ENCODE results near the gene CEACAM7. TPM values are rescaled to one million over a fixed set of nuclear protein-coding genes. Genes with fewer than 3 reads are reported as not detected.
A peak's percentile ranks its signal among the peaks of the same experiment; 100 is the strongest.

The CEACAM7 gene
- total RNA-seq, 1 donor from 2014 or later: not detected

DNA sequence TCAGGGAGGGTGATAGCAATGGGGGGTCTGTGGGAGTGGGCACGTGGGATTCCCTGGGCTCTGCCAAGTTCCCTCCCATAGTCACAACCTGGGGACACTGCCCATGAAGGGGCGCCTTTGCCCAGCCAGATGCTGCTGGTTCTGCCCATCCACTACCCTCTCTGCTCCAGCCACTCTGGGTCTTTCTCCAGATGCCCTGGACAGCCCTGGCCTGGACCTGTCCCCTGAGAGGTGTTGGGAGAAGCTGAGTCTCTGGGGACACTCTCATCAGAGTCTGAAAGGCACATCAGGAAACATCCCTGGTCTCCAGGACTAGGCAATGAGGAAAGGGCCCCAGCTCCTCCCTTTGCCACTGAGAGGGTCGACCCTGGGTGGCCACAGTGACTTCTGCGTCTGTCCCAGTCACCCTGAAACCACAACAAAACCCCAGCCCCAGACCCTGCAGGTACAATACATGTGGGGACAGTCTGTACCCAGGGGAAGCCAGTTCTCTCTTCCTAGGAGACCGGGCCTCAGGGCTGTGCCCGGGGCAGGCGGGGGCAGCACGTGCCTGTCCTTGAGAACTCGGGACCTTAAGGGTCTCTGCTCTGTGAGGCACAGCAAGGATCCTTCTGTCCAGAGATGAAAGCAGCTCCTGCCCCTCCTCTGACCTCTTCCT, 9.3 kb upstream of the CEACAM7 start:
- peak; percentile 76 for DNase-seq (ENCODE audit: extremely low spot score, unreplicated experiment)
- no peaks in the 10 kb centered on the region for H3K36me3 Mint-ChIP-seq (ENCODE audit: unreplicated experiment)
- H3K4me1 Mint-ChIP-seq (ENCODE audit: unreplicated experiment): peaks cover 2% of the 10 kb centered on the region
- H3K4me3 Mint-ChIP-seq (ENCODE audit: unreplicated experiment): no peak overlapping the region
- H3K27ac Mint-ChIP-seq (ENCODE audit: unreplicated experiment): no peak overlapping the region
- TF ChIP-seq, protein P1, sequence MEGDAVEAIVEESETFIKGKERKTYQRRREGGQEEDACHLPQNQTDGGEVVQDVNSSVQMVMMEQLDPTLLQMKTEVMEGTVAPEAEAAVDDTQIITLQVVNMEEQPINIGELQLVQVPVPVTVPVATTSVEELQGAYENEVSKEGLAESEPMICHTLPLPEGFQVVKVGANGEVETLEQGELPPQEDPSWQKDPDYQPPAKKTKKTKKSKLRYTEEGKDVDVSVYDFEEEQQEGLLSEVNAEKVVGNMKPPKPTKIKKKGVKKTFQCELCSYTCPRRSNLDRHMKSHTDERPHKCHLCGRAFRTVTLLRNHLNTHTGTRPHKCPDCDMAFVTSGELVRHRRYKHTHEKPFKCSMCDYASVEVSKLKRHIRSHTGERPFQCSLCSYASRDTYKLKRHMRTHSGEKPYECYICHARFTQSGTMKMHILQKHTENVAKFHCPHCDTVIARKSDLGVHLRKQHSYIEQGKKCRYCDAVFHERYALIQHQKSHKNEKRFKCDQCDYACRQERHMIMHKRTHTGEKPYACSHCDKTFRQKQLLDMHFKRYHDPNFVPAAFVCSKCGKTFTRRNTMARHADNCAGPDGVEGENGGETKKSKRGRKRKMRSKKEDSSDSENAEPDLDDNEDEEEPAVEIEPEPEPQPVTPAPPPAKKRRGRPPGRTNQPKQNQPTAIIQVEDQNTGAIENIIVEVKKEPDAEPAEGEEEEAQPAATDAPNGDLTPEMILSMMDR (IDR thresholded peaks at IDR 0.05): no peak
- H3K27me3 Mint-ChIP-seq (ENCODE audit: unreplicated experiment): no peaks in the 10 kb centered on the region
- H3K9me3 Mint-ChIP-seq (ENCODE audit: unreplicated experiment): no peaks in the 10 kb centered on the region

DNA sequence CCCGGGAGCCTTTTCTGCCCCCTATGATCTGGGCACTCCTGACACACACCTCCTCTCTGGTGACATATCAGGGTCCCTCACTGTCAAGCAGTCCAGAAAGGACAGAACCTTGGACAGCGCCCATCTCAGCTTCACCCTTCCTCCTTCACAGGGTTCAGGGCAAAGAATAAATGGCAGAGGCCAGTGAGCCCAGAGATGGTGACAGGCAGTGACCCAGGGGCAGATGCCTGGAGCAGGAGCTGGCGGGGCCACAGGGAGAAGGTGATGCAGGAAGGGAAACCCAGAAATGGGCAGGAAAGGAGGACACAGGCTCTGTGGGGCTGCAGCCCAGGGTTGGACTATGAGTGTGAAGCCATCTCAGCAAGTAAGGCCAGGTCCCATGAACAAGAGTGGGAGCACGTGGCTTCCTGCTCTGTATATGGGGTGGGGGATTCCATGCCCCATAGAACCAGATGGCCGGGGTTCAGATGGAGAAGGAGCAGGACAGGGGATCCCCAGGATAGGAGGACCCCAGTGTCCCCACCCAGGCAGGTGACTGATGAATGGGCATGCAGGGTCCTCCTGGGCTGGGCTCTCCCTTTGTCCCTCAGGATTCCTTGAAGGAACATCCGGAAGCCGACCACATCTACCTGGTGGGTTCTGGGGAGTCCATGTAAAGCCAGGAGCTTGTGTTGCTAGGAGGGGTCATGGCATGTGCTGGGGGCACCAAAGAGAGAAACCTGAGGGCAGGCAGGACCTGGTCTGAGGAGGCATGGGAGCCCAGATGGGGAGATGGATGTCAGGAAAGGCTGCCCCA, 8.5 kb upstream of the CEACAM7 start:
- Mint-ChIP-seq H3K9me3 (ENCODE audit: unreplicated experiment) (no peaks in the 10 kb centered on the region), H3K27ac (ENCODE audit: unreplicated experiment) (no peak overlapping the region), H3K4me1 (ENCODE audit: unreplicated experiment) (peaks cover under 1% of the 10 kb centered on the region), H3K4me3 (ENCODE audit: unreplicated experiment) (no peak overlapping the region), H3K36me3 (ENCODE audit: unreplicated experiment) (no peaks in the 10 kb centered on the region), H3K27me3 (ENCODE audit: unreplicated experiment) (no peaks in the 10 kb centered on the region)
- DNase-seq (ENCODE audit: extremely low spot score, unreplicated experiment): peak; percentile 76
- TF ChIP-seq, protein P1 (IDR thresholded peaks at IDR 0.05): no peak

DNA sequence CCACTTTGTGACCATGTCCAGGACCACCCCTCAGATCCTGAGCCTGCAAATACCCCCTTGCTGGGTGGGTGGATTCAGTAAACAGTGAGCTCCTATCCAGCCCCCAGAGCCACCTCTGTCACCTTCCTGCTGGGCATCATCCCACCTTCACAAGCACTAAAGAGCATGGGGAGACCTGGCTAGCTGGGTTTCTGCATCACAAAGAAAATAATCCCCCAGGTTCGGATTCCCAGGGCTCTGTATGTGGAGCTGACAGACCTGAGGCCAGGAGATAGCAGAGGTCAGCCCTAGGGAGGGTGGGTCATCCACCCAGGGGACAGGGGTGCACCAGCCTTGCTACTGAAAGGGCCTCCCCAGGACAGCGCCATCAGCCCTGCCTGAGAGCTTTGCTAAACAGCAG, 7.7 kb upstream of the CEACAM7 start:
- H3K27me3 Mint-ChIP-seq (ENCODE audit: unreplicated experiment): no peaks in the 10 kb centered on the region

GRCh38 chr19:41694831-41695635, 7.0 kb upstream of the CEACAM7 start:
- H3K27ac Mint-ChIP-seq (ENCODE audit: unreplicated experiment): no peak overlapping the region
- DNase-seq (ENCODE audit: extremely low spot score, unreplicated experiment): peak; percentile 76
- H3K4me3 Mint-ChIP-seq (ENCODE audit: unreplicated experiment): no peak overlapping the region
- no peaks in the 10 kb centered on the region for H3K27me3 Mint-ChIP-seq (ENCODE audit: unreplicated experiment)
- no peaks in the 10 kb centered on the region for H3K9me3 Mint-ChIP-seq (ENCODE audit: unreplicated experiment)
- no peaks in the 10 kb centered on the region for H3K36me3 Mint-ChIP-seq (ENCODE audit: unreplicated experiment)
- no peaks in the 10 kb centered on the region for H3K4me1 Mint-ChIP-seq (ENCODE audit: unreplicated experiment)
- TF ChIP-seq, protein P1 (IDR thresholded peaks at IDR 0.05): no peak

More for the DNA sequence above, 7.7 kb upstream of the CEACAM7 start:
- no peaks in the 10 kb centered on the region for H3K9me3 Mint-ChIP-seq (ENCODE audit: unreplicated experiment)
- DNase-seq (ENCODE audit: extremely low spot score, unreplicated experiment): peak; percentile 63
- TF ChIP-seq, protein P1 (IDR thresholded peaks at IDR 0.05): no peak
- H3K36me3 Mint-ChIP-seq (ENCODE audit: unreplicated experiment): no peaks in the 10 kb centered on the region
- no peak overlapping the region for H3K4me3 Mint-ChIP-seq (ENCODE audit: unreplicated experiment)
- no peak overlapping the region for H3K27ac Mint-ChIP-seq (ENCODE audit: unreplicated experiment)
- no peaks in the 10 kb centered on the region for H3K4me1 Mint-ChIP-seq (ENCODE audit: unreplicated experiment)
